Measurements from ENCODE around the gene NEDD4L.
A peak's percentile ranks its signal among the peaks of the same experiment; 100 is the strongest.

NEDD4L gene

GRCh38 chr18:58125183-58125582, 81.2 kb downstream of the NEDD4L start:
- DNase-seq = no peak

DNA sequence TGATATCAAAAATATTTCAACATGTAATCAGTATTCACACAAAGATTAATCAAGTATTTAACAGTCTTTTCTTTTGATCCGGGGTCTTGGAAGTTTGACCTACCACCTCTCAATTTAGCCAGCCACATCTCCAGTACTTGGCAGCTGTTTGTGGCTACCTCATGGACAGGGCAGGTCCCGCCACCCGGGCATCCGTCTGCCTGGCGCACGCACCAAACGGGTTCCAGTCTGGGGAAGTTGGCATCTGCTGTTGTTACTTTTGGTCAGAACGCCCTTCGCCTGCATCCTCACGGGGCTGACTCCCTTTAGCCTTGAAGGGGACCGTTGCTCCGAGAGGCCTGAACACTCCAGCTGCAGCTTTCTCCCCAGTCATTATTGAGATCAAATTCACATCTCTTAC, 81.7 kb downstream of the NEDD4L start:
- no peak for DNase-seq

DNA sequence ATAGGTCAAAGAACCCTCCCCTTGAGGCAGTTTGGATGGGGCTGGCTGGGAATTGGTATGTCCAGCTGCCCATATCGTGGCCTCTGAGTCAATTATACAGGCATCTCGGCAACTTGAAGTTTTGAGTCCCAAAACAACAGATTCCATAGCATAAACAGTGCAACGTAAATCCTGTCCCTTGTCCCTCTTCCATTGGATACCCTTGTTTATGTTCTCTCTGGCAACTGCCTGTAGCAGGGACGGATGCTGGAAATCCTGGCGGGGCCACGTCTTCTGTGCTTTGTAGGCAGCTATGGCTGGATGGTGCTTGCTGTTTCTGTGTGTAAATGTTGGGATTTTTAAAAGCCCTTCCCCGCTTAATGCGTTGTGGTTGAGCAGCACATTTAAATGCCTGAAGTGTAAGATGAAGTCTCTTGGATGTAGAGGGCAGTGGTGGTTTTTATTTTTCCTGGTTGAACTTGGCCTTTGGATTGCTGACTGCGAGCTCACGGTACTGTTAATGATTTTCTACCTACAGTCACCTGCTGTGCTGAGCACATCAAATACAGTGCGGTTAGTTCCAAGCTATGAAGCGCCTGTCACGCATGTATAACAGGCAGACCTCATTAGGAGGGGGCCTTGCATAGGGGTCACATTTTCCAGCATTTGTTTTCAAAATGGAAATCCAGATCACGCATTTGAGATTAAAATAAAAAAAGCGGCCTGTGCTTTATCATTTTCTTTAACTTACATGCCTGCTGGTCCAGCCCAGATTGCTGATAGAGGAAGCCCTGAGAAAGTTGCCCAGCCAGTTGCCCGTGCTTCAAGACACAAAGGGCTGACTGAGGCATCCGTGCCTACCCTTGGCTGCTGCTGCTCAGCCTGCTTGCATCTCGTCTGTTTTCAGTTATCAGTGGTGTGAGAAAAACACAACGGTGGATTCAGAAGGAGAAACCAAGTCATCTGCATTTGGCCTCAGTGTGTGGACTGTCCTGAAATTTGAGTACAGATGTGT, 84.7 kb downstream of the NEDD4L start:
- no peak for DNase-seq

- DNase-seq = no peak
These were observed 88.7 kb downstream of the NEDD4L start for GRCh38 chr18:58132595-58133261.

DNA sequence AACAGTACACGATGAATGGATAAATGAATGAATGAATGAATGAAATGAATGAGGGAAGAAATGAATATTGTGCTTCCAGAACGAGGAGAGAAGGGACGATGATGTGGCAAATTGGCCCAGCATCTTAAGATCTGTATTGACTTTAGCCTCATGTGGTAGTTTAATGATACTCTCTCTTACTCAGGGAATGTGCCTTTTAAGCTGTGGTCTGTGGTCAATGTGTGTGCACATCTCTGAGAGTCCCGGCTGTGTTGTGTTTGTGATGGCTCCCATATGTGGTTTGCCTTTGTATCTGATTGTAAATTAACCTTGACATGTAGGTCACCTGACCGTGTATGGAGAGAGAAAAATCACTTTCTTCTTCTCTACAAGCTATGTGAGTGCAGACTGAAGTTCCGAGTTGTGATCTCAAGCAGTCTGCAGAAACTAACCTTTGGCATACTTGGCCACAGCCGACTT, 91.2 kb downstream of the NEDD4L start:
- DNase-seq = no peak

GRCh38 chr18:58135701-58136331, 91.8 kb downstream of the NEDD4L start:
- DNase-seq = peak; percentile 50

- no peak for DNase-seq
These were observed 92.9 kb downstream of the NEDD4L start for GRCh38 chr18:58136879-58137278.

DNA sequence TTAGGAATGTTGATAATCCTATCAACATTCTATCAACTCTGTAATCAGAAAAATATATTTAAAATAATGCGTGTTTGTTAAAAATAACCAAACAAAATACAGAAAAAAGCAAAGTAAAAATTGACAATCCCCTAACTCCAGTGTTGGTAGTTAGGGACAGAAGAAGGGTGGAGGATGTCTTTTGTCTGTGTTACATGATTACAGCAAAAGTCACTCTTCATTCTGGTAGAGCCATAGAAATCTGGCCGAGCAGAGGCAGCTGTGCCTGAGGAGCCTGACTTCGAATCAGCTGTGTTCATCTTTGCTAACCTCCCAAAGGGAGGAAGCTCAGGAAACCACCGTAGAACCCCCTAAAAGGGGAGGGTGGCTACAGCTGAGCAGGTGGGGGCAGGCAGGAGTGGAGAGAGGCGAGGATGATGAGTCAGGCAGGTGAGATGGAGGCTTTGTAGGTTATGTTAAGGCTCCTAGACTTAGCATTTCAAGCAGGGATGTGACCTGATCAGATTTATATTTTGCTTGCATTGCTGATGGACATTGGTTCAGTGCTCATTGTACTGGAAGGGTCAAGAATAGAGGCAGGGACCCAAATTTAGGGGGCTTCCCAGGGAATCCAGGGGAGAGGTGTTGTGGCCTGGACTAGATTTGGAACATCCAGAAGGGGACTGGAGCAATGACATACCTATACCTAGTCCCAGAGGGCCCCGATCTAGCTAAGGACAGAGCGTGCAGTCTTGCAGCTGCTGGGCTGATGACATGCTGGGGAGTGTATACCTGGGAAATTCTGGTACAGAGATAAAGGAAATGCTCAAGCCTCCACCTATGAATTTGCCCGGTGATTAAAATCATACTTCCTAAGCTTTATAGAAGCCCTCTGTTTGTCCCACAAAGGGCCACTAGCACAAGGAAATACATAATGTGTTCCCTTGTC, 95.7 kb downstream of the NEDD4L start:
- DNase-seq = no peak

DNA sequence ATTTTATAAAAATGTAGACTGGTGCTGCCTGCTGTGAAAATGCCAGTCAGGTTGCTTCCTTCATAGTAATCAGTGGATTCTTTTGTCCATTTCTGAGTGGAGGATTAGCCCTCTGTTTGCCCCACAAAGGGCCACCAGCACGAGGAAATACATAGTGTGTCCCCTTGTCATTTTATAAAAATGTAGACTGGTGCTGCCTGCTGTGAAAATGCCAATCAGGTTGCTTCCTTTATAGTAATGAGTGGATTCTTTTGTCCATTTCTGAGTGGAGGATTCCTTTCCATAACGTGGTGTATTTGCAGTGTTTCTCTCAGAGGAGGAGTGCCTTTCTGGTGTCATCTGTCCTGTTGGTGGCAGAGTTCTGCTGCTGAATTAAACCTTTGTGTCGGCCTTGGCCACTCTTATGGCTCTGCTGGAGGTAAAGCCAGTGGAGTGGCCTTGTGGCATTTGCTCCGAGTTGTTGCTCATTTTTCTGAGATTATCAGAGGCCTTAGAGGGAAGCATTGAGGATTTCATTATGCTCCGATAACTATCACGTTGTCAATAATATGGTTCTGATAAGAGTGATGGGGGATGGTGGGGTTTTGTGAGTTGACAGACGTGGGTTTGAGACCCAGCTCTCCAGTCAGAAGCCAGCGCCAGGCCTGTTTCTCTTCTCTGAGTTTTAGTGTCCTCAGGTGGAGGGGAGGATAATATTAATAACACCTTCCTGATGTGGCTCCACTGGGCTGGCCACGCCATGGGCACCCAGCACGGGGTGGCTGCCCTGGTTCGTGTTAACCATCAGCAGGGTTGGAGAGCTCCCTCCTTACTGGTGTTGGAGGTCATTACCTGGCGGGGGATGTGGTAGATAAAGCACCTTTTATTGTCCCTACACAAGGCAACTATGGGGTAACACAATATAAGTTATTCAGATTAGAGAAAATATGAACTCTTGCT, 96.6 kb downstream of the NEDD4L start:
- no peak for DNase-seq

- DNase-seq = no peak
These were observed 99.4 kb downstream of the NEDD4L start for GRCh38 chr18:58143386-58143785.

- DNase-seq = no peak
These were observed 100.1 kb downstream of the NEDD4L start for GRCh38 chr18:58144106-58144505.

DNA sequence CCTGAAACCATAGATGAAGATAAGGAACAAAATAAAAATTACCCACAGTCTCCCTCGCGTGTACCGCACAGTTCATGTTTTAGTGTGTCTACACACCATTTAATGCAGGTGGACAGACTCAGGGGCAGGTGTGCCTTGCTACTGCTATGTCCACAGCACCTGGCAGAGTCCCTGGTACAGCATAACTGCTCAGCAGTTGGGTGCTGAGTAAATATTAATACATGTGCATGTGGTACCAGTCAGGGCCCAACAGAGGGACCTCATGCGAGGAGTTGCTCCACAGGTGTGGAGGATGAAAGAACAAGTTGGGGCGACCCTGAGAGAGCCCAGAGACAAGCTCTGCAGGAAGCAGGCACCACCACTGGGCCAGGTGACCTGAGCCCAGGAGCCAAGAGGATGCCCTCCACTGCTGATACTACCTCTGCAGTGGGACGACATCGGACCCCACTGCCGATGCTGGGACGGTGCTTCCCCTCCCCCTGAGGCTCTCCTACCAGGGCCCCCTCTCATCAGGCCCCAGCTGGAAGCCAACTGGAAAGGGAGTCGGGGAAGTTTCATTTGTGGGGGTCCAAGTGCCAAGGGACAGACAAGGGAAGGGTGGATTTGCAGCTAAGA, 100.8 kb downstream of the NEDD4L start:
- no peak for DNase-seq

DNA sequence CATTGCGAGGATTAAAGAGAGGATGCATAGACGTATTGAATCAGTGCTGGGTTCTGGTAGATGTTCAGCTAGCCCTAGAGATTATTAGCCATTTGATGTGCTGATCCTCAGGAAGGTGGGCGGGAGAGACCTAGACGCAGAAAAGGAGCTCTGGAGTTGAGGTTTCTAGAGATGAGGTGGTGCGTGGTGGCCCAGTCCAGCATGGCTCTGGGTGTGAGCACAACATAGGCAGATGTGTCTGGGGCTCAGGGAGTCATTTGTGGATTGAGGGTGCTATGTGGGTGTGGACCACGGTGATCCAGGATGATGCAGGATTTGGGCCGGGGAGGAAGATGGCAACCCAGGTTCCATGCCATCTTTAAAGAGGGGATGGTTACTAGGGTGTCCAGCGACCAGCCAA, 102.1 kb downstream of the NEDD4L start:
- no peak for DNase-seq

GRCh38 chr18:58148954-58149471, 105.0 kb downstream of the NEDD4L start:
- DNase-seq = no peak

GRCh38 chr18:58150772-58151171, 106.7 kb downstream of the NEDD4L start:
- no peak for DNase-seq

- DNase-seq = no peak
These were observed 108.2 kb downstream of the NEDD4L start for GRCh38 chr18:58152216-58152615.

DNA sequence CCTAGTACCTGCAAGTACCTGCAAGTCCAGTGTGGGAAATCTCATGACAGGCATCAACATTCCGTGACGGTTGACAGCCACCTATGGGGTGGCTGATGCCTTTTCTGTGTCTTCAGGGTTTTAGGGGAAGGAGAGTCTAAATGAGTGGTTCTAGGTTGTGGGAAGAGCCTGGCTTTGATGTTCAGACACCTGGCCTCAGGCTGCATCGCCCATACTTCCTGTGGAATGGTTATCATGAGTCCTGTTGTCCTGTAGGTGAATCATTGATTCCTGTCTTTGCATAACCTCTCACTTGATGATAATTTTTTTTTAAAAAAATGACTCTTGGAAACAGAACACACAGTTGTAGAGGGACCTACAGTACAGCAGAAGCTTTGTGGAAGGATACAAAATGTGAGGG, 108.9 kb downstream of the NEDD4L start:
- DNase-seq = no peak

- no peak for DNase-seq
These were observed 112.5 kb downstream of the NEDD4L start for GRCh38 chr18:58156516-58156915.

DNA sequence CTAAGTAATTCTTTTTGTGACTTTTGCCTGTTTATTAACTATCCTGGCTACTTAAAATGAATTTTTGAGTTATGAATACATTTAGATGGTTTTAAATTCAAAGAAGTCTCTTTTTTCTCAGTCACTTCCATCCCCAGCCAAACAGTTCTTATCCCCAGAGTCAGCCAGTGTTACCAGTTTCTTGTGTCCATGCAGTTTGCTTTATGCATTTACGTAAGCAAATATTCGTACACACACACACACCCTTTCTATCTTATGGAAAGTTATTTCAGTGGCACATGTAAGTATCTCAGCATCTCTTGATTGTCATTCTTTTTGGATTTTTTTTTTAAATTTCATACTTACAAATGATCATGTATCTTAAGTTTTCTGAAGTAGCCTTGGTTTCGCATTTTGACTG, 113.2 kb downstream of the NEDD4L start:
- DNase-seq = no peak

DNA sequence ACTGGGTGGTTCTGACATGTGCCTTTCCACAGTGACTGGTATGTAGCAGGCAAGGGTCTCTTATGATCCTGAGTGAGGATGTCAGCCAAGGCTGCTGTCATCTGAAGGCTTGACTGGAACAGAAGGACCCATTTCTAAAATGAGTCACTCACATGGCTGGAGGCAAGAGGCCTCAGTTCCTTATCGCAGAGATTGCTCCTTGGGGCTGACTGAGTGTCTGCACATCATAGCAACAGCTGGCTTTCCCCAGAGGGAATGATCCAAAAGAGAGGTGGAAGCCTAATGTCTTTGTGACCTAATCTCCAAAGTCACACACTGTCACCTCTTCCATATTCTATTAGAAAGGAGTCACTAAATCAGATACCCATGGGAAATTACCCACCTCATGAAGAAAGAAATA, 114.0 kb downstream of the NEDD4L start:
- no peak for DNase-seq

DNA sequence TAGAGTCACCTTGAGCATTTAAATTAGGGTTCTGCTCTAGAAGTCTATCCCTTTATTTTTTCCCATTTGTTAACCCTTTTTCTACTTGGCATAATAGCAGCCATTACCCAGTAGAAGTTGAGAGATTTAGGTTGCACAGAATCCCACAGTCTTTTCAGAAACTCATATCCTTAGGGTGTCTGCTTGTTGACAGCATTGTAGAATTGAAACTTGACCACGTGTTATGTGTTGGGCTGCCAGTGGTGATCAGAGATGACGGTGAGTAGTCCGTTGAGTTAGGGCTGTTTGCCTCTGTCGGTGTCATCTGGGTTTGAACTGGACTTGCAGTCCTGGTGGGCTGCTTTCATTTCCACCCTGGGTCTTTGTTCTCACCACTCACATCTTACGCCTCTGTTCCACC, 114.4 kb downstream of the NEDD4L start:
- no peak for DNase-seq
